HG02884 (cell line): Measurements from ENCODE around the gene NKTR.
"Not testable (repeated sequence)": the region's sequence is repeated elsewhere in the genome, so short reads cannot be mapped to it uniquely, and the experiment has no call there.

ENCODE experiments used
- ATAC-seq: cut with Tn5 transposase; IDR thresholded peaks from one replicate; pipeline ENCODE4 v1.9.1; 2021; ENCODE audit warnings: mild to moderate bottlenecking, moderate library complexity; ENCODE audit not compliant: unreplicated experiment

NKTR gene

GRCh38 chr3:42600111-42600957 lies at the start of gene NKTR:
Gene NKTR, plus strand, starts transcription at chr3:42600686. Its CDS starts 321 bp downstream, at chr3:42601007.
- ATAC-seq: peak; percentile 74

GRCh38 chr3:42552830-42553229 lies 47.7 kb upstream of the NKTR start:
- ATAC-seq: no peak

GRCh38 chr3:42556089-42556632 lies 44.3 kb upstream of the NKTR start:
- no peak for ATAC-seq

GRCh38 chr3:42556817-42557216 lies 43.7 kb upstream of the NKTR start:
- not testable (repeated sequence) for ATAC-seq

- ATAC-seq: no peak
Measured at GRCh38 chr3:42557854-42558253, 42.6 kb upstream of the NKTR start.

GRCh38 chr3:42562047-42562907 lies 38.2 kb upstream of the NKTR start:
- no peak for ATAC-seq

GRCh38 chr3:42569593-42570142 lies 30.8 kb upstream of the NKTR start:
- no peak for ATAC-seq

- ATAC-seq: peak; percentile 57
Measured at GRCh38 chr3:42572278-42572677, 28.2 kb upstream of the NKTR start.

- no peak for ATAC-seq
Measured at GRCh38 chr3:42575137-42575741, 25.2 kb upstream of the NKTR start.

- no peak for ATAC-seq
Measured at GRCh38 chr3:42578054-42578453, 22.4 kb upstream of the NKTR start.

GRCh38 chr3:42579346-42579745 lies 21.1 kb upstream of the NKTR start:
- not testable (repeated sequence) for ATAC-seq

- no peak for ATAC-seq
Measured at GRCh38 chr3:42581400-42581708, 19.1 kb upstream of the NKTR start.

GRCh38 chr3:42581709-42582473 lies 18.6 kb upstream of the NKTR start, which contains the start of gene SEC22C:
Gene SEC22C, minus strand, starts transcription at chr3:42581967. Its CDS starts 12,921 bp downstream, at chr3:42569046.
- ATAC-seq: peak; percentile 88

GRCh38 chr3:42582474-42583070 lies 17.9 kb upstream of the NKTR start:
- ATAC-seq: no peak

GRCh38 chr3:42588625-42589024 lies 11.9 kb upstream of the NKTR start:
- no peak for ATAC-seq

GRCh38 chr3:42589382-42590109 lies 10.9 kb upstream of the NKTR start:
- no peak for ATAC-seq

- ATAC-seq: no peak
Measured at GRCh38 chr3:42590989-42591756, 9.3 kb upstream of the NKTR start.

GRCh38 chr3:42591811-42592210 lies 8.7 kb upstream of the NKTR start:
- no peak for ATAC-seq
